CD4-positive, alpha-beta T cell (primary cell): ENCODE results near the gene ZNF644. TPM values are rescaled to one million over a fixed set of nuclear protein-coding genes. Genes with fewer than 3 reads are reported as not detected.

Source experiments
- ATAC-seq: fragments of 200-7000 bp; cut with Tn5 transposase; one replicate; pipeline ENCODE4 v1.10.0; 2022; ENCODE audit warnings: mild to moderate bottlenecking; ENCODE audit not compliant: poor library complexity
- CTCF ChIA-PET: fragments of 350-600 bp; sonication (Branson Sonifier 250); formaldehyde crosslinking; loops from one replicate; lab custom pipeline; 2021; ENCODE audit warnings: antibody characterized with exemption, inconsistent platforms; lab: Charles Lee
- POLR2A ChIA-PET: fragments of 350-600 bp; sonication (Branson Sonifier 250); formaldehyde crosslinking; loops from one replicate; lab custom pipeline; 2021; ENCODE audit warnings: antibody characterized with exemption, inconsistent platforms; lab: Charles Lee
- DNase-seq, 14 experiments: peaks; one replicate each; pipeline ENCODE4 v3.0.0-alpha.2; 2013 to 2020; ENCODE audit warnings: mixed read lengths in 2 of 14
- H3K27ac ChIP-seq, 2 donors: one replicate each; pipeline versions ENCODE4 v1.5.1 to v1.7.0; 2013; ENCODE audit warnings: low read length in 2 of 2, low read depth in 1 of 2, mild to moderate bottlenecking in 1 of 2
- H3K27me3 ChIP-seq, 2 experiments: 1 replicate in 1 of 2; 2 replicates in 1 of 2; pipeline versions ENCODE4 v1.6.1 to v1.7.0; 2013; ENCODE audit warnings: low read length in 2 of 2, control low read depth in 1 of 2, mild to moderate bottlenecking in 1 of 2, moderate library complexity in 1 of 2; ENCODE audit not compliant: insufficient read depth in 2 of 2, control insufficient read depth in 1 of 2
- H3K36me3 ChIP-seq: one replicate; pipeline ENCODE4 v1.6.1; 2013; ENCODE audit warnings: low read length, control low read depth; ENCODE audit not compliant: insufficient read depth
- H3K4me1 ChIP-seq: one replicate; pipeline ENCODE4 v1.6.1; 2013; ENCODE audit warnings: low read length, control low read depth; ENCODE audit not compliant: insufficient read depth
- H3K4me3 ChIP-seq: one replicate; pipeline ENCODE4 v1.5.1; 2013; ENCODE audit warnings: mild to moderate bottlenecking, low read length, moderate library complexity
- H3K9me3 ChIP-seq, 2 experiments: 1 replicate in 1 of 2; 2 replicates in 1 of 2; pipeline versions ENCODE4 v1.6.1 to v1.7.0; 2013; ENCODE audit warnings: low read length in 2 of 2, mild to moderate bottlenecking in 2 of 2, control low read depth in 1 of 2, moderate library complexity in 1 of 2; ENCODE audit not compliant: control insufficient read depth in 1 of 2, insufficient read depth in 1 of 2
- H3K27ac Mint-ChIP-seq: one replicate; pipeline ENCODE4 v1.8.0; 2020; ENCODE audit warnings: mixed read lengths
- H3K27me3 Mint-ChIP-seq: one replicate; pipeline ENCODE4 v1.8.0; 2021; ENCODE audit warnings: mixed read lengths
- H3K36me3 Mint-ChIP-seq: one replicate; pipeline ENCODE4 v1.8.0; 2021; ENCODE audit warnings: low read depth, mixed read lengths
- H3K4me1 Mint-ChIP-seq: one replicate; pipeline ENCODE4 v1.8.0; 2021; ENCODE audit warnings: low read depth, mixed read lengths
- H3K4me3 Mint-ChIP-seq: one replicate; pipeline ENCODE4 v1.8.0; 2020; ENCODE audit warnings: mild to moderate bottlenecking, mixed read lengths
- H3K9me3 Mint-ChIP-seq: one replicate; pipeline ENCODE4 v1.8.0; 2020; ENCODE audit warnings: mixed read lengths
- CTCF ChIP-seq: fragments of 200-600 bp; IDR thresholded peaks from one replicate; pipeline ENCODE4 v1.8.0; 2022; ENCODE audit warnings: antibody characterized with exemption, mild to moderate bottlenecking
- intact Hi-C, 2 experiments: fragments of 100-400 bp; cut with DNase I in 1 of 2; cut with micrococcal nuclease in 1 of 2; formaldehyde crosslinking; loops; one replicate each; pipeline versions ENCODE4 v1.15.1 to v1.9.0; 2023 to 2025; cut with DNase I, micrococcal nuclease
- total RNA-seq, 174 experiments: library from RNA in 2 of 174; stranded (reverse) in 2 of 174; gene quantifications; one replicate each; pipeline ENCODE4 v1.2.3 and lab custom pipeline; 2021 to 2026

The ZNF644 gene
- total RNA-seq, 2 experiments from 2014 or later: 93.3 to 101 TPM

- DNase-seq (peak in 3 of 14 experiments; percentile 37 to 57 (median 46)), ATAC-seq (no peak)
- Histone ChIP-seq H3K27ac (no peak overlapping the region), H3K4me3 (no peak overlapping the region), H3K9me3 (no peaks in the 10 kb centered on the region), H3K36me3 (peaks cover 8% of the 10 kb centered on the region), H3K27me3 (no peaks in the 10 kb centered on the region), H3K4me1 (peaks cover 37% of the 10 kb centered on the region)
- Mint-ChIP-seq H3K4me3 (peak overlapping the region; percentile 87), H3K4me1 (peaks cover 88% of the 10 kb centered on the region), H3K9me3 (no peaks in the 10 kb centered on the region), H3K27ac (peak overlapping the region; percentile 70), H3K36me3 (peaks cover 58% of the 10 kb centered on the region), H3K27me3 (no peaks in the 10 kb centered on the region)
- TF ChIP-seq CTCF: peak; percentile 23
- POLR2A ChIA-PET: no interaction called here
- CTCF ChIA-PET: interaction anchor here (0.9 to 1.8 kb wide), 6 partner anchors 9 to 147 kb away, joined by 3 to 6 read pairs (median 4); no protein-coding TSS in a partner anchor
- intact Hi-C loops: loop anchor here (2.0 to 10.0 kb wide), 3 partner anchors 53 to 147 kb away; no protein-coding TSS in a partner anchor
These were observed 3.8 kb downstream of the ZNF644 start for GRCh38 chr1:91018006-91018405.

GRCh38 chr1:91015794-91016550 lies 5.9 kb downstream of the ZNF644 start:
- no peak overlapping the region for H3K27ac Mint-ChIP-seq
- peaks cover 35% of the 10 kb centered on the region for H3K4me1 ChIP-seq

GRCh38 chr1:91015358-91015780 lies 6.5 kb downstream of the ZNF644 start:
- DNase-seq (no peak), ATAC-seq (no peak)
- Mint-ChIP-seq H3K4me1 (peaks cover 89% of the 10 kb centered on the region), H3K36me3 (peaks cover 55% of the 10 kb centered on the region), H3K9me3 (no peaks in the 10 kb centered on the region), H3K4me3 (no peak overlapping the region), H3K27me3 (no peaks in the 10 kb centered on the region), H3K27ac (no peak overlapping the region)
- no peak for TF ChIP-seq CTCF
- no peaks in the 10 kb centered on the region for H3K27me3 ChIP-seq
- intact Hi-C loops: loop anchor here (5.0 to 10.0 kb wide), 2 partner anchors 51 to 93 kb away; no protein-coding TSS in a partner anchor
- ChIA-PET CTCF (no interaction called here), POLR2A (no interaction called here)
- H3K4me3 ChIP-seq: no peak overlapping the region
- no peak overlapping the region for H3K27ac ChIP-seq
- peaks cover 8% of the 10 kb centered on the region for H3K36me3 ChIP-seq
- H3K4me1 ChIP-seq: peaks cover 29% of the 10 kb centered on the region
- no peaks in the 10 kb centered on the region for H3K9me3 ChIP-seq

More at GRCh38 chr1:91015794-91016550, 5.9 kb downstream of the ZNF644 start:
- no peaks in the 10 kb centered on the region for H3K9me3 ChIP-seq
- no peaks in the 10 kb centered on the region for H3K9me3 Mint-ChIP-seq
- peaks cover 89% of the 10 kb centered on the region for H3K4me1 Mint-ChIP-seq
- no peak overlapping the region for H3K27ac ChIP-seq
- peaks cover 8% of the 10 kb centered on the region for H3K36me3 ChIP-seq
- POLR2A ChIA-PET: no interaction called here
- ATAC-seq: no peak
- H3K4me3 ChIP-seq: no peak overlapping the region
- CTCF ChIA-PET: no interaction called here
- peaks cover 55% of the 10 kb centered on the region for H3K36me3 Mint-ChIP-seq
- H3K27me3 ChIP-seq: no peaks in the 10 kb centered on the region
- intact Hi-C loops: loop anchor here (5.0 to 10.0 kb wide), 2 partner anchors 51 to 94 kb away; no protein-coding TSS in a partner anchor
- TF ChIP-seq CTCF: no peak
- peak overlapping the region; percentile 32 for H3K4me3 Mint-ChIP-seq
- no peaks in the 10 kb centered on the region for H3K27me3 Mint-ChIP-seq
- no peak for DNase-seq
